ENCODE measurements around the gene DNAJC21. TPM values are rescaled to one million over a fixed set of nuclear protein-coding genes. Genes with fewer than 3 reads are reported as not detected.

DNAJC21 gene
- total RNA-seq, 2 donors from 2014 or later: 30.6 to 36.5 TPM

- no peaks in the 10 kb centered on the region for H3K9me3 ChIP-seq
- H3K4me3 ChIP-seq: peak overlapping the region; percentile 81 to 82
- peak; percentile 29 for TF ChIP-seq POLR2AphosphoS5 (IDR thresholded peaks at IDR 0.05)
- no peak for TF ChIP-seq POLR2A (IDR thresholded peaks at IDR 0.05)
- H3K4me1 ChIP-seq (replicated peaks): peaks cover 10% of the 10 kb centered on the region
- WGBS: 1% methylated on average over 3 of the region's 3 CpGs
- intact Hi-C loops (cut with DNase I): no loop called here
- peak; percentile 23 for DNase-seq (ENCODE audit: low spot score)
- no peaks in the 10 kb centered on the region for H3K36me3 ChIP-seq
- no peaks in the 10 kb centered on the region for H3K27me3 ChIP-seq (replicated peaks; ENCODE audit: insufficient read depth)
- peak overlapping the region; percentile 91 to 92 for H3K27ac ChIP-seq
Measured at GRCh38 chr5:34930462-34930844, 1.1 kb downstream of the DNAJC21 start.

DNA sequence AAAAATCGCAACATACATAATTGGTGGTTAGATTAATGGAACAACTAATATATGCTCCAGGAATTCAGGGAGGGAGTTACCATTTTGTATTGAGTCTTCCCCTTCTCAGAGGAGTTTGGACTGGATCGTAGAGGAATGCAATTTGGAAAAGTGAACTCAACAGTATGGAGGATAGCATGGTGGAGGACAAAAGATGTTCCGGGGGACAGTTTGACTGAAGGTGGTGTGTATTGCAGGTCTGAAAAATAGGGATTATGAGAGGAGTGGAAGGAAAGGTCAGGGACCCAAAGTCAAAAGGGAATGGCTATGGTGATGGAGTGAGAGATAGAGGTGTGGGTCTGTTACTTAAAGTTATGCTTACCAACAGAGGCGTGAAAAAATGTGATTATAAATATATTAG lies 1.5 kb downstream of the DNAJC21 start:
- intact Hi-C loops (cut with DNase I): no loop called here
- Histone ChIP-seq H3K9me3 (no peaks in the 10 kb centered on the region), H3K4me3 (peak overlapping the region; percentile 81 to 82), H3K4me1 (replicated peaks) (peaks cover 10% of the 10 kb centered on the region), H3K27ac (peak overlapping the region in 1 of 2 donors; percentile 92), H3K36me3 (no peaks in the 10 kb centered on the region), H3K27me3 (replicated peaks; ENCODE audit: insufficient read depth) (no peaks in the 10 kb centered on the region)
- 60% methylated on average over 4 of the region's 4 CpGs for WGBS
- no peak for TF ChIP-seq POLR2A (IDR thresholded peaks at IDR 0.05)
- no peak for TF ChIP-seq POLR2AphosphoS5 (IDR thresholded peaks at IDR 0.05)
- TF ChIP-seq, protein P1, sequence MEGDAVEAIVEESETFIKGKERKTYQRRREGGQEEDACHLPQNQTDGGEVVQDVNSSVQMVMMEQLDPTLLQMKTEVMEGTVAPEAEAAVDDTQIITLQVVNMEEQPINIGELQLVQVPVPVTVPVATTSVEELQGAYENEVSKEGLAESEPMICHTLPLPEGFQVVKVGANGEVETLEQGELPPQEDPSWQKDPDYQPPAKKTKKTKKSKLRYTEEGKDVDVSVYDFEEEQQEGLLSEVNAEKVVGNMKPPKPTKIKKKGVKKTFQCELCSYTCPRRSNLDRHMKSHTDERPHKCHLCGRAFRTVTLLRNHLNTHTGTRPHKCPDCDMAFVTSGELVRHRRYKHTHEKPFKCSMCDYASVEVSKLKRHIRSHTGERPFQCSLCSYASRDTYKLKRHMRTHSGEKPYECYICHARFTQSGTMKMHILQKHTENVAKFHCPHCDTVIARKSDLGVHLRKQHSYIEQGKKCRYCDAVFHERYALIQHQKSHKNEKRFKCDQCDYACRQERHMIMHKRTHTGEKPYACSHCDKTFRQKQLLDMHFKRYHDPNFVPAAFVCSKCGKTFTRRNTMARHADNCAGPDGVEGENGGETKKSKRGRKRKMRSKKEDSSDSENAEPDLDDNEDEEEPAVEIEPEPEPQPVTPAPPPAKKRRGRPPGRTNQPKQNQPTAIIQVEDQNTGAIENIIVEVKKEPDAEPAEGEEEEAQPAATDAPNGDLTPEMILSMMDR (IDR thresholded peaks at IDR 0.05): no peak
- no peak for DNase-seq (ENCODE audit: low spot score)

GRCh38 chr5:34932947-34933346 lies 3.6 kb downstream of the DNAJC21 start:
- intact Hi-C loops (cut with DNase I): no loop called here
- Histone ChIP-seq H3K4me1 (replicated peaks) (peaks cover 10% of the 10 kb centered on the region), H3K36me3 (peaks cover 0 to 4% of the 10 kb centered on the region in 2 donors), H3K27me3 (replicated peaks; ENCODE audit: insufficient read depth) (no peaks in the 10 kb centered on the region), H3K9me3 (no peaks in the 10 kb centered on the region), H3K4me3 (no peak overlapping the region), H3K27ac (no peak overlapping the region)
- WGBS: 93% methylated on average over 2 of the region's 2 CpGs
- DNase-seq (ENCODE audit: low spot score): no peak
- TF ChIP-seq, protein P1 (IDR thresholded peaks at IDR 0.05): no peak
- TF ChIP-seq POLR2A (IDR thresholded peaks at IDR 0.05) (no peak), POLR2AphosphoS5 (IDR thresholded peaks at IDR 0.05) (no peak)

GRCh38 chr5:34941936-34942335 lies 12.6 kb downstream of the DNAJC21 start:
- 83% methylated on average over 3 of the region's 3 CpGs for WGBS
- TF ChIP-seq, protein P1 (IDR thresholded peaks at IDR 0.05): no peak
- no peak for TF ChIP-seq POLR2AphosphoS5 (IDR thresholded peaks at IDR 0.05)
- TF ChIP-seq POLR2A (IDR thresholded peaks at IDR 0.05): no peak
- Histone ChIP-seq H3K27me3 (replicated peaks; ENCODE audit: insufficient read depth) (no peaks in the 10 kb centered on the region), H3K36me3 (no peaks in the 10 kb centered on the region), H3K4me3 (no peak overlapping the region), H3K4me1 (replicated peaks) (no peaks in the 10 kb centered on the region), H3K9me3 (no peaks in the 10 kb centered on the region), H3K27ac (no peak overlapping the region)
- intact Hi-C loops (cut with DNase I): no loop called here
- no peak for DNase-seq (ENCODE audit: low spot score)

DNA sequence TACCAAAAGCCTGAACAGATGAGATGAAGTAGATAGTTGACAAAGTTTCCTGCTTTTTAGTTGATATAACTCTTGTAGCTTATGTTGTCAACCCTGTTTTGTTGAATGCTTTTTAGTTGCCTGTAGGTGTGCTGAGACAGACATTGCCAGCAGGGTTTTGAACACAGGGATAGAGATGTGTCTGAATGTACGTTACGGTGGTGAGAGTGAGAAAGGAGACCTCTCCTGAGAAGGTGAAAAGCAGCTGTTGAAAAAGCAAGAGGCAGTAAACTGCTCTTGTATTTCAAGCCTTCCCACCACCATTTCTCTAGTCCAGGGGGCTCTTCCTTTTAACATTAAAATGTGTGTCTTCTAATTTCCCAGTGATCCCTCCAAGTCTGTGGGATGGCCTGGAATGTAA lies 14.7 kb downstream of the DNAJC21 start:
- H3K27ac ChIP-seq: no peak overlapping the region
- H3K4me1 ChIP-seq (replicated peaks): no peaks in the 10 kb centered on the region
- TF ChIP-seq POLR2A (IDR thresholded peaks at IDR 0.05): no peak
- TF ChIP-seq, protein P1 (IDR thresholded peaks at IDR 0.05): no peak
- no peak for TF ChIP-seq POLR2AphosphoS5 (IDR thresholded peaks at IDR 0.05)
- intact Hi-C loops (cut with DNase I): no loop called here
- H3K36me3 ChIP-seq: no peaks in the 10 kb centered on the region
- H3K9me3 ChIP-seq: no peaks in the 10 kb centered on the region
- 95% methylated on average over 2 of the region's 2 CpGs for WGBS
- H3K27me3 ChIP-seq (replicated peaks; ENCODE audit: insufficient read depth): no peaks in the 10 kb centered on the region
- no peak for DNase-seq (ENCODE audit: low spot score)
- no peak overlapping the region for H3K4me3 ChIP-seq
